ENCODE data around the gene ZBTB7C.

- TF ChIP-seq RAD21 (IDR thresholded peaks at IDR 0.05; ENCODE audit: low read length) (no peak), FOS (IDR thresholded peaks at IDR 0.05; ENCODE audit: low read depth, low read length) (no peak), RFX5 (IDR thresholded peaks at IDR 0.05; ENCODE audit: low read depth, low read length) (no peak), POLR2A (IDR thresholded peaks at IDR 0.05; ENCODE audit: low read depth, low read length) (no peak), MXI1 (IDR thresholded peaks at IDR 0.05; ENCODE audit: borderline replicate concordance, low read depth, low read length) (no peak), RCOR1 (IDR thresholded peaks at IDR 0.05; ENCODE audit: insufficient replicate concordance, low read length) (no peak), CEBPB (IDR thresholded peaks at IDR 0.05; ENCODE audit: low read depth, low read length) (no peak), BHLHE40 (IDR thresholded peaks at IDR 0.05; ENCODE audit: low read depth, low read length) (no peak)
- TF ChIP-seq, protein P1, sequence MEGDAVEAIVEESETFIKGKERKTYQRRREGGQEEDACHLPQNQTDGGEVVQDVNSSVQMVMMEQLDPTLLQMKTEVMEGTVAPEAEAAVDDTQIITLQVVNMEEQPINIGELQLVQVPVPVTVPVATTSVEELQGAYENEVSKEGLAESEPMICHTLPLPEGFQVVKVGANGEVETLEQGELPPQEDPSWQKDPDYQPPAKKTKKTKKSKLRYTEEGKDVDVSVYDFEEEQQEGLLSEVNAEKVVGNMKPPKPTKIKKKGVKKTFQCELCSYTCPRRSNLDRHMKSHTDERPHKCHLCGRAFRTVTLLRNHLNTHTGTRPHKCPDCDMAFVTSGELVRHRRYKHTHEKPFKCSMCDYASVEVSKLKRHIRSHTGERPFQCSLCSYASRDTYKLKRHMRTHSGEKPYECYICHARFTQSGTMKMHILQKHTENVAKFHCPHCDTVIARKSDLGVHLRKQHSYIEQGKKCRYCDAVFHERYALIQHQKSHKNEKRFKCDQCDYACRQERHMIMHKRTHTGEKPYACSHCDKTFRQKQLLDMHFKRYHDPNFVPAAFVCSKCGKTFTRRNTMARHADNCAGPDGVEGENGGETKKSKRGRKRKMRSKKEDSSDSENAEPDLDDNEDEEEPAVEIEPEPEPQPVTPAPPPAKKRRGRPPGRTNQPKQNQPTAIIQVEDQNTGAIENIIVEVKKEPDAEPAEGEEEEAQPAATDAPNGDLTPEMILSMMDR (conservative IDR thresholded peaks at IDR 0.05; ENCODE audit: low read depth, low read length) = no peak
- TF ChIP-seq, protein P2, sequence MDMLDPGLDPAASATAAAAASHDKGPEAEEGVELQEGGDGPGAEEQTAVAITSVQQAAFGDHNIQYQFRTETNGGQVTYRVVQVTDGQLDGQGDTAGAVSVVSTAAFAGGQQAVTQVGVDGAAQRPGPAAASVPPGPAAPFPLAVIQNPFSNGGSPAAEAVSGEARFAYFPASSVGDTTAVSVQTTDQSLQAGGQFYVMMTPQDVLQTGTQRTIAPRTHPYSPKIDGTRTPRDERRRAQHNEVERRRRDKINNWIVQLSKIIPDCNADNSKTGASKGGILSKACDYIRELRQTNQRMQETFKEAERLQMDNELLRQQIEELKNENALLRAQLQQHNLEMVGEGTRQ (IDR thresholded peaks at IDR 0.05; ENCODE audit: low read depth, low read length) = no peak
- TF ChIP-seq, protein P3, sequence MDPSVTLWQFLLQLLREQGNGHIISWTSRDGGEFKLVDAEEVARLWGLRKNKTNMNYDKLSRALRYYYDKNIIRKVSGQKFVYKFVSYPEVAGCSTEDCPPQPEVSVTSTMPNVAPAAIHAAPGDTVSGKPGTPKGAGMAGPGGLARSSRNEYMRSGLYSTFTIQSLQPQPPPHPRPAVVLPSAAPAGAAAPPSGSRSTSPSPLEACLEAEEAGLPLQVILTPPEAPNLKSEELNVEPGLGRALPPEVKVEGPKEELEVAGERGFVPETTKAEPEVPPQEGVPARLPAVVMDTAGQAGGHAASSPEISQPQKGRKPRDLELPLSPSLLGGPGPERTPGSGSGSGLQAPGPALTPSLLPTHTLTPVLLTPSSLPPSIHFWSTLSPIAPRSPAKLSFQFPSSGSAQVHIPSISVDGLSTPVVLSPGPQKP (IDR thresholded peaks at IDR 0.05; ENCODE audit: borderline replicate concordance, low read depth, low read length) = no peak
These were observed 60.4 kb downstream of the ZBTB7C start for GRCh38 chr18:48348739-48349138.
